Fibroblast of lung (primary cell): Measurements from ENCODE around the gene IRF9.

Experiments used
- CTCF ChIP-seq, 2 donors: IDR thresholded peaks in 1 of 2; conservative IDR thresholded peaks in 1 of 2; 1 replicate in 1 of 2; 2 replicates in 1 of 2; pipeline ENCODE4 v1.5.1; 2011 to 2012; ENCODE audit warnings: low read length in 2 of 2, control low read depth in 1 of 2, inconsistent platforms in 1 of 2, low read depth in 1 of 2, mild to moderate bottlenecking in 1 of 2
- EZH2 ChIP-seq: IDR thresholded peaks from 2 replicates; pipeline ENCODE4 v1.5.1; 2012; ENCODE audit warnings: low read length, control low read depth, mild to moderate bottlenecking; ENCODE audit errors: missing control alignments

- TF ChIP-seq CTCF (conservative IDR thresholded peaks at IDR 0.05 in 1 of 2, IDR thresholded peaks at IDR 0.05 in 1 of 2; ENCODE audit: low read depth in 1 of 2, low read length in 2 of 2) (no peak), EZH2 (no peak)
Measured at GRCh38 chr14:24179294-24179960, 18.4 kb downstream of the IRF9 start.
